ENCODE results near the gene CD36.

Gene CD36

GRCh38 chr7:80646083-80646865 lies 7.8 kb downstream of the CD36 start:
- no peak for DNase-seq (ENCODE audit: extremely low read depth, low read depth)
- no peak overlapping the region for H3K4me3 ChIP-seq (replicated peaks; ENCODE audit: low read depth, low read length)
- no peak for TF ChIP-seq CTCF (IDR thresholded peaks at IDR 0.05; ENCODE audit: low read depth, low read length, missing control alignments)

- no peak for TF ChIP-seq CTCF (IDR thresholded peaks at IDR 0.05; ENCODE audit: low read depth, low read length, missing control alignments)
- DNase-seq (ENCODE audit: extremely low read depth, low read depth): no peak
Measured at GRCh38 chr7:80647436-80647835, 9.0 kb downstream of the CD36 start.

GRCh38 chr7:80648031-80648600 lies 9.7 kb downstream of the CD36 start:
- no peak overlapping the region for H3K4me3 ChIP-seq (replicated peaks; ENCODE audit: low read depth, low read length)
- TF ChIP-seq CTCF (IDR thresholded peaks at IDR 0.05; ENCODE audit: low read depth, low read length, missing control alignments): no peak
- no peak for DNase-seq (ENCODE audit: extremely low read depth, low read depth)

More at GRCh38 chr7:80647436-80647835, 9.0 kb downstream of the CD36 start:
- no peak overlapping the region for H3K4me3 ChIP-seq (replicated peaks; ENCODE audit: low read depth, low read length)

- H3K4me3 ChIP-seq (replicated peaks; ENCODE audit: low read depth, low read length): no peak overlapping the region
- TF ChIP-seq CTCF (IDR thresholded peaks at IDR 0.05; ENCODE audit: low read depth, low read length, missing control alignments): no peak
- no peak for DNase-seq (ENCODE audit: extremely low read depth, low read depth)
Measured at GRCh38 chr7:80649011-80649410, 10.6 kb downstream of the CD36 start.

GRCh38 chr7:80650030-80650429 lies 11.6 kb downstream of the CD36 start:
- no peak overlapping the region for H3K4me3 ChIP-seq (replicated peaks; ENCODE audit: low read depth, low read length)
- DNase-seq (ENCODE audit: extremely low read depth, low read depth): no peak
- no peak for TF ChIP-seq CTCF (IDR thresholded peaks at IDR 0.05; ENCODE audit: low read depth, low read length, missing control alignments)

- H3K4me3 ChIP-seq (replicated peaks; ENCODE audit: low read depth, low read length): no peak overlapping the region
- no peak for DNase-seq (ENCODE audit: extremely low read depth, low read depth)
- TF ChIP-seq CTCF (IDR thresholded peaks at IDR 0.05; ENCODE audit: low read depth, low read length, missing control alignments): no peak
Measured at GRCh38 chr7:80651471-80651870, 13.0 kb downstream of the CD36 start.
